Neural cell (in vitro differentiated cells): ENCODE data around the gene GRHL3.

ENCODE experiments used
- EP300 ChIP-seq: fragments of 450-650 bp; conservative IDR thresholded peaks from 2 replicates; pipeline ENCODE4 v1.6.1; 2014; ENCODE audit warnings: antibody characterized with exemption, mild to moderate bottlenecking, moderate library complexity; ENCODE audit not compliant: poor library complexity, severe bottlenecking
- EZH2 ChIP-seq: fragments of 200-600, 300-800 bp; shearing (Covaris generic), sonication (generic); IDR thresholded peaks from 2 replicates; pipeline ENCODE4 v1.6.1; 2014; ENCODE audit warnings: antibody characterized with exemption, low read length, borderline replicate concordance, mild to moderate bottlenecking; ENCODE audit not compliant: insufficient read depth, poor library complexity, severe bottlenecking
- MXI1 ChIP-seq: fragments of 450-650 bp; conservative IDR thresholded peaks from 2 replicates; pipeline ENCODE4 v1.6.1; 2014; ENCODE audit warnings: antibody characterized with exemption, mild to moderate bottlenecking; ENCODE audit not compliant: poor library complexity, severe bottlenecking
- POLR2AphosphoS5 ChIP-seq: IDR thresholded peaks from 2 replicates; pipeline ENCODE4 v1.6.1; 2012
- RAD21 ChIP-seq: fragments of 450-650 bp; conservative IDR thresholded peaks from 2 replicates; pipeline ENCODE4 v1.6.1; 2014; ENCODE audit warnings: antibody characterized with exemption, mild to moderate bottlenecking, moderate library complexity
- TAF1 ChIP-seq: IDR thresholded peaks from 2 replicates; pipeline ENCODE4 v1.6.1; 2012; ENCODE audit warnings: low read depth
- TF ChIP-seq, protein P1 (sequence below): fragments of 450-650 bp; IDR thresholded peaks from 2 replicates; pipeline ENCODE4 v1.5.1; 2014; ENCODE audit warnings: antibody characterized with exemption, mild to moderate bottlenecking, moderate library complexity; ENCODE audit not compliant: poor library complexity, severe bottlenecking
- TF ChIP-seq, protein P2 (sequence below): IDR thresholded peaks from 2 replicates; pipeline ENCODE4 v1.6.1; 2012; ENCODE audit warnings: borderline replicate concordance

DNA sequence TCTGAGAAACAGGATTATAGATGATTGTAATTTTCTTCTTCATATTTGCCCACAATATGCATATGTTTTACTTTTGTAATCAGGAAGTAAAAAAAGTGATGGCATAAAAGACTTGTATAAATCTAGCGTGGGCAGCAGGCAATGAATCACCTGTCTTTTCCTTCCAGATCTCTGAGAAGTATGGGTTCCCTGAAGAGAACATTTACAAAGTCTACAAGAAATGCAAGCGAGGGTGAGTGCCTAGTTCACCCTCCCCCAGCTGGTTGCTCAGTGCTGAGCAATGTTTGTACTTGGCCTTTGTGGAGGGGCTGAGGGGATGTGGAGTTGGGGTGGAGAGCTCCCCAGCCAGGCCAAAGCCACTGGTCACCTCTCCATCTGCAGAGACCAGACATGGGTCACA lies 30.7 kb downstream of the GRHL3 start:
- no peak for TF ChIP-seq TAF1
- no peak for TF ChIP-seq EZH2
- TF ChIP-seq, protein P1, sequence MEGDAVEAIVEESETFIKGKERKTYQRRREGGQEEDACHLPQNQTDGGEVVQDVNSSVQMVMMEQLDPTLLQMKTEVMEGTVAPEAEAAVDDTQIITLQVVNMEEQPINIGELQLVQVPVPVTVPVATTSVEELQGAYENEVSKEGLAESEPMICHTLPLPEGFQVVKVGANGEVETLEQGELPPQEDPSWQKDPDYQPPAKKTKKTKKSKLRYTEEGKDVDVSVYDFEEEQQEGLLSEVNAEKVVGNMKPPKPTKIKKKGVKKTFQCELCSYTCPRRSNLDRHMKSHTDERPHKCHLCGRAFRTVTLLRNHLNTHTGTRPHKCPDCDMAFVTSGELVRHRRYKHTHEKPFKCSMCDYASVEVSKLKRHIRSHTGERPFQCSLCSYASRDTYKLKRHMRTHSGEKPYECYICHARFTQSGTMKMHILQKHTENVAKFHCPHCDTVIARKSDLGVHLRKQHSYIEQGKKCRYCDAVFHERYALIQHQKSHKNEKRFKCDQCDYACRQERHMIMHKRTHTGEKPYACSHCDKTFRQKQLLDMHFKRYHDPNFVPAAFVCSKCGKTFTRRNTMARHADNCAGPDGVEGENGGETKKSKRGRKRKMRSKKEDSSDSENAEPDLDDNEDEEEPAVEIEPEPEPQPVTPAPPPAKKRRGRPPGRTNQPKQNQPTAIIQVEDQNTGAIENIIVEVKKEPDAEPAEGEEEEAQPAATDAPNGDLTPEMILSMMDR, result no peak
- no peak for TF ChIP-seq EP300
- TF ChIP-seq POLR2AphosphoS5, result no peak
- TF ChIP-seq, protein P2, sequence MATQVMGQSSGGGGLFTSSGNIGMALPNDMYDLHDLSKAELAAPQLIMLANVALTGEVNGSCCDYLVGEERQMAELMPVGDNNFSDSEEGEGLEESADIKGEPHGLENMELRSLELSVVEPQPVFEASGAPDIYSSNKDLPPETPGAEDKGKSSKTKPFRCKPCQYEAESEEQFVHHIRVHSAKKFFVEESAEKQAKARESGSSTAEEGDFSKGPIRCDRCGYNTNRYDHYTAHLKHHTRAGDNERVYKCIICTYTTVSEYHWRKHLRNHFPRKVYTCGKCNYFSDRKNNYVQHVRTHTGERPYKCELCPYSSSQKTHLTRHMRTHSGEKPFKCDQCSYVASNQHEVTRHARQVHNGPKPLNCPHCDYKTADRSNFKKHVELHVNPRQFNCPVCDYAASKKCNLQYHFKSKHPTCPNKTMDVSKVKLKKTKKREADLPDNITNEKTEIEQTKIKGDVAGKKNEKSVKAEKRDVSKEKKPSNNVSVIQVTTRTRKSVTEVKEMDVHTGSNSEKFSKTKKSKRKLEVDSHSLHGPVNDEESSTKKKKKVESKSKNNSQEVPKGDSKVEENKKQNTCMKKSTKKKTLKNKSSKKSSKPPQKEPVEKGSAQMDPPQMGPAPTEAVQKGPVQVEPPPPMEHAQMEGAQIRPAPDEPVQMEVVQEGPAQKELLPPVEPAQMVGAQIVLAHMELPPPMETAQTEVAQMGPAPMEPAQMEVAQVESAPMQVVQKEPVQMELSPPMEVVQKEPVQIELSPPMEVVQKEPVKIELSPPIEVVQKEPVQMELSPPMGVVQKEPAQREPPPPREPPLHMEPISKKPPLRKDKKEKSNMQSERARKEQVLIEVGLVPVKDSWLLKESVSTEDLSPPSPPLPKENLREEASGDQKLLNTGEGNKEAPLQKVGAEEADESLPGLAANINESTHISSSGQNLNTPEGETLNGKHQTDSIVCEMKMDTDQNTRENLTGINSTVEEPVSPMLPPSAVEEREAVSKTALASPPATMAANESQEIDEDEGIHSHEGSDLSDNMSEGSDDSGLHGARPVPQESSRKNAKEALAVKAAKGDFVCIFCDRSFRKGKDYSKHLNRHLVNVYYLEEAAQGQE, result no peak
- no peak for TF ChIP-seq RAD21
- no peak for TF ChIP-seq MXI1
